ENCODE measurements around the gene P2RY14. TPM values are rescaled to one million over a fixed set of nuclear protein-coding genes. Genes with fewer than 3 reads are reported as not detected.

P2RY14 gene
- total and polyA plus RNA-seq, 12 donors: 0.72 to 5.3 (median 2.7) TPM

- Histone ChIP-seq H3K4me1 (peaks cover 0 to 35% (median 9%) of the 10 kb centered on the region in 9 donors), H3K27ac (peak overlapping the region in 5 of 10 donors; percentile 23 to 76 (median 63)), H3K9me3 (no peaks in the 10 kb centered on the region), H3K36me3 (no peaks in the 10 kb centered on the region), H3K4me3 (no peak overlapping the region), H3K27me3 (no peaks in the 10 kb centered on the region)
- DNase-seq: no peak
- ATAC-seq: peak in 6 of 8 donors; percentile 46 to 82 (median 58)
- intact Hi-C loops (cut with DNase I): loop anchor here (1.0 to 5.0 kb wide), 10 partner anchors 51 to 116 kb away; no protein-coding TSS in a partner anchor
- WGBS, 2 donors: 2 to 3% methylated on average over 1 of the region's 1 CpG
- TF ChIP-seq, protein P1, sequence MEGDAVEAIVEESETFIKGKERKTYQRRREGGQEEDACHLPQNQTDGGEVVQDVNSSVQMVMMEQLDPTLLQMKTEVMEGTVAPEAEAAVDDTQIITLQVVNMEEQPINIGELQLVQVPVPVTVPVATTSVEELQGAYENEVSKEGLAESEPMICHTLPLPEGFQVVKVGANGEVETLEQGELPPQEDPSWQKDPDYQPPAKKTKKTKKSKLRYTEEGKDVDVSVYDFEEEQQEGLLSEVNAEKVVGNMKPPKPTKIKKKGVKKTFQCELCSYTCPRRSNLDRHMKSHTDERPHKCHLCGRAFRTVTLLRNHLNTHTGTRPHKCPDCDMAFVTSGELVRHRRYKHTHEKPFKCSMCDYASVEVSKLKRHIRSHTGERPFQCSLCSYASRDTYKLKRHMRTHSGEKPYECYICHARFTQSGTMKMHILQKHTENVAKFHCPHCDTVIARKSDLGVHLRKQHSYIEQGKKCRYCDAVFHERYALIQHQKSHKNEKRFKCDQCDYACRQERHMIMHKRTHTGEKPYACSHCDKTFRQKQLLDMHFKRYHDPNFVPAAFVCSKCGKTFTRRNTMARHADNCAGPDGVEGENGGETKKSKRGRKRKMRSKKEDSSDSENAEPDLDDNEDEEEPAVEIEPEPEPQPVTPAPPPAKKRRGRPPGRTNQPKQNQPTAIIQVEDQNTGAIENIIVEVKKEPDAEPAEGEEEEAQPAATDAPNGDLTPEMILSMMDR (IDR thresholded peaks at IDR 0.05): peak; percentile 46 to 81 (median 70)
Observed at GRCh38 chr3:151282921-151283320, 4.6 kb upstream of the P2RY14 start.

GRCh38 chr3:151281671-151282324, 3.5 kb upstream of the P2RY14 start:
- ATAC-seq (peak; percentile 57 to 76 (median 71)), DNase-seq (peak in 1 of 2 donors; percentile 56)
- Histone ChIP-seq H3K27me3 (no peaks in the 10 kb centered on the region), H3K36me3 (no peaks in the 10 kb centered on the region), H3K4me3 (no peak overlapping the region), H3K27ac (peak overlapping the region in 8 of 10 donors; percentile 11 to 76 (median 55)), H3K9me3 (no peaks in the 10 kb centered on the region), H3K4me1 (peaks cover 0 to 42% (median 9%) of the 10 kb centered on the region in 9 donors)
- TF ChIP-seq, protein P1 (IDR thresholded peaks at IDR 0.05): no peak
- intact Hi-C loops (cut with DNase I): loop anchor here in 8 of 10 donors (1.0 to 5.0 kb wide), 8 partner anchors 49 to 114 kb away; no protein-coding TSS in a partner anchor
- WGBS, 2 donors: 69 to 77% methylated on average over 9 of the region's 9 CpGs

DNA sequence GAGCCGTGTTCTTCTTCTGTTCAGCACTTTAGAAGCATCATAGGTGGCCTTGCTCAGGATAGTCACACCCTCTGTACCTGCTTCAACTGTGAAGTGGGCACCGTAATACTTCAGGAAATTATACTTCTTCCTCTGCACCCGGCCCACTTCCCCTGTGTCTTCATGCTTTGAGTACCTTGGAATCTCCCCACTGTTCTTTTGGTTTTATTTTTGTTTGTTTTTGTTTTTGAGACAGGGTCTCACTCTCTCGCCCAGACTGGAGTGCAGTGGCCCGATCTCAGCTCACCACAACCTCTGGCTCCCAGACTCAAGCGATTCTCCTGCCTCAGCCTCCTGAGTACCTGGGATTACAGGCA, 1.7 kb downstream of the P2RY14 start:
- 75 to 83% methylated on average over 6 of the region's 6 CpGs for WGBS, 2 donors
- no peaks in the 10 kb centered on the region for H3K27me3 ChIP-seq
- H3K27ac ChIP-seq: peak overlapping the region in 6 of 10 donors; percentile 15 to 78 (median 52)
- H3K4me1 ChIP-seq: peaks cover 0 to 42% (median 0%) of the 10 kb centered on the region in 9 donors
- DNase-seq: no peak
- H3K4me3 ChIP-seq: peak overlapping the region in 6 of 10 donors; percentile 29 to 46 (median 36)
- no peaks in the 10 kb centered on the region for H3K36me3 ChIP-seq
- peak in 3 of 8 donors; percentile 16 to 24 (median 21) for ATAC-seq
- intact Hi-C loops (cut with DNase I): no loop called here
- TF ChIP-seq, protein P1 (IDR thresholded peaks at IDR 0.05): no peak
- no peaks in the 10 kb centered on the region for H3K9me3 ChIP-seq

DNA sequence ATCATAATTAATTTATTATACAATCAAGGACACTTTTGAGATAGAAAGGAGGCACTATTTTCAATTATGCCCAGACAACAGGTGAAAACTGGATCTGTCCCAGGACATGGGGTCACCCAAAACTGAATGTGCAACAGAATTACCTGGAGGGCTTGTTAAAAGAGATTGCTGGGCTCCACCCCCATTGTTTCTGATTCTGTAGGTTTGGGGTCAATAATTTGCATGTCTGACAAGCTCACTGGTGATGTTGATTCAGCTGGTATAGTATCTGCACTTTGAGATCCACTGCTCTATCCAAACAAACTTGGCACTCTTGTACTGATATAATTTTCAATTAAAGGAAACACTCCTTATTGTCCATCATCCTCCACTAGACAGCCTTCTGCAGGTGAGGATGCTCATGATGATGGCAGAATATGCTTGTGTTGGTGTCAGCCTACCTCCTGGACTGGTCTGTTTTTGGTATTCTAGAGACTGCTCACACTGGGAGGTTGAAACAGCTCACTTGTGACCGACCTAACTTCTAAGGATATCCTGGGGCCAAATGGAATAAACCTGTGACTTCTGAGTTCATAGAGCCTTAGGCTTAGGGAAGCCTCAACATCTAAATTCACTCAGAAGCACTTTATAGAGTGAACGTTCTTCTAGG, 2.2 kb downstream of the P2RY14 start:
- 68 to 71% methylated on average over 2 of the region's 2 CpGs for WGBS, 2 donors
- no peaks in the 10 kb centered on the region for H3K36me3 ChIP-seq
- no peaks in the 10 kb centered on the region for H3K27me3 ChIP-seq
- H3K27ac ChIP-seq: peak overlapping the region in 5 of 10 donors; percentile 15 to 78 (median 55)
- intact Hi-C loops (cut with DNase I): no loop called here
- no peaks in the 10 kb centered on the region for H3K9me3 ChIP-seq
- peaks cover 0 to 42% (median 0%) of the 10 kb centered on the region in 9 donors for H3K4me1 ChIP-seq
- TF ChIP-seq, protein P1 (IDR thresholded peaks at IDR 0.05): no peak
- H3K4me3 ChIP-seq: peak overlapping the region in 6 of 10 donors; percentile 29 to 46 (median 36)
- DNase-seq: no peak
- peak in 1 of 8 donors; percentile 9 for ATAC-seq
